ENCODE results near the gene XYLT1. TPM values are rescaled to one million over a fixed set of nuclear protein-coding genes. Genes with fewer than 3 reads are reported as not detected.

Gene XYLT1
- polyA plus RNA-seq, 1 of the 3 experiments (the other 2 are of a cell fraction): 17.6 TPM

DNA sequence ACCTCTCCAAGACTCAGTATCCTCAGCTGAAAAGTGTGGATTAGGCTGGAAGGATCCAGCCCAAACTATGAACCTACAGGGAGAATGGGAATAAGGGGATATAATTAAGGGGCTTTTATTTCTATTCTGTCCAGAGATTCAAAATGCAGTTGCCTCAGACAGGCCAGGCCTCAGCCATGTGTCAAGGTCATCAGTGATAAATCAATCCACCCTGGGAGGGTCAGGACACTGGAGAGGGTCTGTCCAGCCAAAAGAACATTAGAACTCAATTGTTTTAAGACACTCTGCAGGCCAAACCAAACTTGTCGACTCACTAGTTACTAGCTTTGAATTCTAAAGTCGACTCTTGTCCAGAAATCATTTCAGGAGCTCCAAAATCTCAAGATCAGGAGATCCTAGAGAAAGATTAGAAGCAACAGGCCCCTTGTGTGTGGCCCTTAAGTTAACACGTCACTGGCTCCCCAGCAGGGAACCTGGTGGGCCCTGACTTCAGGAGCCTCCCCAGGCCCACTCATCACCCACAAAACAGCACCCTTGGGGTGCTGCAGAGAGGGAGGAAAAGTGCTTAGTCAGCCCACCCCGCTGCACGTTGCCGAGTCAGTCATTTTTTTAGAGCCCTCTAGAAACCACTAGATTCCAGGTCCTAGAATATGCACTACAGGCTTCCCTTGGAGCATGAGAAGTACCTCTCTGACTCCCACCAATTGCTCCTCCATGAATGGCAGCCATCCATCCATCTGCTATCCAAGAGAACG is 156.8 kb downstream of the XYLT1 start (continued):
- TF ChIP-seq MXI1 (IDR thresholded peaks at IDR 0.05; ENCODE audit: low read depth, low read length): no peak
- TF ChIP-seq POLR2AphosphoS5 (IDR thresholded peaks at IDR 0.05; ENCODE audit: low read depth, low read length): no peak
- no peak for TF ChIP-seq YY1 (IDR thresholded peaks at IDR 0.05; ENCODE audit: low read depth)
- no peak for TF ChIP-seq NRF1 (IDR thresholded peaks at IDR 0.05; ENCODE audit: low read depth, low read length)
- TF ChIP-seq, protein P1, sequence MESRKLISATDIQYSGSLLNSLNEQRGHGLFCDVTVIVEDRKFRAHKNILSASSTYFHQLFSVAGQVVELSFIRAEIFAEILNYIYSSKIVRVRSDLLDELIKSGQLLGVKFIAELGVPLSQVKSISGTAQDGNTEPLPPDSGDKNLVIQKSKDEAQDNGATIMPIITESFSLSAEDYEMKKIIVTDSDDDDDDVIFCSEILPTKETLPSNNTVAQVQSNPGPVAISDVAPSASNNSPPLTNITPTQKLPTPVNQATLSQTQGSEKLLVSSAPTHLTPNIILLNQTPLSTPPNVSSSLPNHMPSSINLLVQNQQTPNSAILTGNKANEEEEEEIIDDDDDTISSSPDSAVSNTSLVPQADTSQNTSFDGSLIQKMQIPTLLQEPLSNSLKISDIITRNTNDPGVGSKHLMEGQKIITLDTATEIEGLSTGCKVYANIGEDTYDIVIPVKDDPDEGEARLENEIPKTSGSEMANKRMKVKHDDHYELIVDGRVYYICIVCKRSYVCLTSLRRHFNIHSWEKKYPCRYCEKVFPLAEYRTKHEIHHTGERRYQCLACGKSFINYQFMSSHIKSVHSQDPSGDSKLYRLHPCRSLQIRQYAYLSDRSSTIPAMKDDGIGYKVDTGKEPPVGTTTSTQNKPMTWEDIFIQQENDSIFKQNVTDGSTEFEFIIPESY (IDR thresholded peaks at IDR 0.05; ENCODE audit: borderline replicate concordance, low read depth): no peak
- no peak for TF ChIP-seq MEF2A (IDR thresholded peaks at IDR 0.05; ENCODE audit: borderline replicate concordance, low read depth)
- TF ChIP-seq EZH2phosphoT487 (IDR thresholded peaks at IDR 0.05; ENCODE audit: borderline replicate concordance, low read depth): no peak
- TF ChIP-seq GABPA (IDR thresholded peaks at IDR 0.05; ENCODE audit: low read depth): no peak
- TF ChIP-seq FOXJ3 (CRISPR knock-in tag; IDR thresholded peaks at IDR 0.05): no peak
- no peak for TF ChIP-seq CHD2 (IDR thresholded peaks at IDR 0.05; ENCODE audit: low read length, partially characterized antibody)

- H2AFZ ChIP-seq (ENCODE audit: low read depth): no peak overlapping the region
- H3K27me3 ChIP-seq (ENCODE audit: insufficient read depth): no peaks in the 10 kb centered on the region
- ChIA-PET POLR2A (interaction anchor here (0.7 to 1.1 kb wide), 4 partner anchors 16 to 156 kb away, joined by 3 to 4 read pairs (median 3); no protein-coding TSS in a partner anchor), CTCF (interaction anchor here (0.8 to 1.5 kb wide), 5 partner anchors 10 to 155 kb away, joined by 3 to 4 read pairs (median 3); no protein-coding TSS in a partner anchor)
- no peaks in the 10 kb centered on the region for H3K9me3 ChIP-seq
- peaks cover 100% of the 10 kb centered on the region for H4K20me1 ChIP-seq (ENCODE audit: insufficient read depth)
- peak overlapping the region; percentile 19; the same call in 1 of the 2 replicates for H3K4me2 ChIP-seq
- no peak overlapping the region for H3K4me3 ChIP-seq (ENCODE audit: low read depth in 2 of 2, low read length in 1 of 2)
- H3K36me3 ChIP-seq (replicated peaks in 1 of 2; ENCODE audit: control insufficient read depth in 1 of 2, insufficient read depth in 2 of 2, low read length in 1 of 2): peaks cover 0 to 3% of the 10 kb centered on the region in 2 experiments
- DNase-seq: peak; percentile 76
- 14% methylated on average over 2 of the region's 4 CpGs for WGBS (ENCODE audit: low lambda C conversion rate)
- H3K9me2 ChIP-seq: no peaks in the 10 kb centered on the region
- peaks cover 18 to 30% of the 10 kb centered on the region in 2 experiments; a peak in 3 of 4 replicates for H3K4me1 ChIP-seq (ENCODE audit: control insufficient read depth in 1 of 2, insufficient read depth in 2 of 2, low read depth in 1 of 2, low read length in 1 of 2)
- H3F3A ChIP-seq (replicated peaks; ENCODE audit: insufficient read depth): peaks cover 22% of the 10 kb centered on the region
- H3K9ac ChIP-seq: no peak overlapping the region
- peak overlapping the region; percentile 69 to 94 for H3K27ac ChIP-seq (ENCODE audit: low read depth in 2 of 2, low read length in 1 of 2)
- H3K79me2 ChIP-seq (ENCODE audit: insufficient read depth): peaks cover 100% of the 10 kb centered on the region
- no peak for TF ChIP-seq FOXM1 (IDR thresholded peaks at IDR 0.05; ENCODE audit: low read depth)
- no peak for TF ChIP-seq NRF1 (IDR thresholded peaks at IDR 0.05; ENCODE audit: low read depth, low read length)
- no peak for TF ChIP-seq YY1 (IDR thresholded peaks at IDR 0.05; ENCODE audit: low read depth)
- no peak for TF ChIP-seq JUND (IDR thresholded peaks at IDR 0.05)
- no peak for TF ChIP-seq CHD2 (IDR thresholded peaks at IDR 0.05; ENCODE audit: low read length, partially characterized antibody)
- TF ChIP-seq, protein P2, sequence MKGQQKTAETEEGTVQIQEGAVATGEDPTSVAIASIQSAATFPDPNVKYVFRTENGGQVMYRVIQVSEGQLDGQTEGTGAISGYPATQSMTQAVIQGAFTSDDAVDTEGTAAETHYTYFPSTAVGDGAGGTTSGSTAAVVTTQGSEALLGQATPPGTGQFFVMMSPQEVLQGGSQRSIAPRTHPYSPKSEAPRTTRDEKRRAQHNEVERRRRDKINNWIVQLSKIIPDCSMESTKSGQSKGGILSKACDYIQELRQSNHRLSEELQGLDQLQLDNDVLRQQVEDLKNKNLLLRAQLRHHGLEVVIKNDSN (IDR thresholded peaks at IDR 0.05; ENCODE audit: borderline replicate concordance, low read depth): no peak
- TF ChIP-seq CTCF (IDR thresholded peaks at IDR 0.05): no peak
- TF ChIP-seq POLR2AphosphoS5 (IDR thresholded peaks at IDR 0.05; ENCODE audit: low read depth, low read length): no peak
- no peak for TF ChIP-seq RXRA (IDR thresholded peaks at IDR 0.05; ENCODE audit: borderline replicate concordance, low read depth)
- no peak for TF ChIP-seq RCOR1 (IDR thresholded peaks at IDR 0.05; ENCODE audit: low read length)
- no peak for TF ChIP-seq SMC3 (IDR thresholded peaks at IDR 0.05; ENCODE audit: low read depth, low read length)
- no peak for TF ChIP-seq TEAD4 (IDR thresholded peaks at IDR 0.05; ENCODE audit: borderline replicate concordance, insufficient read depth)
- TF ChIP-seq, protein P3, sequence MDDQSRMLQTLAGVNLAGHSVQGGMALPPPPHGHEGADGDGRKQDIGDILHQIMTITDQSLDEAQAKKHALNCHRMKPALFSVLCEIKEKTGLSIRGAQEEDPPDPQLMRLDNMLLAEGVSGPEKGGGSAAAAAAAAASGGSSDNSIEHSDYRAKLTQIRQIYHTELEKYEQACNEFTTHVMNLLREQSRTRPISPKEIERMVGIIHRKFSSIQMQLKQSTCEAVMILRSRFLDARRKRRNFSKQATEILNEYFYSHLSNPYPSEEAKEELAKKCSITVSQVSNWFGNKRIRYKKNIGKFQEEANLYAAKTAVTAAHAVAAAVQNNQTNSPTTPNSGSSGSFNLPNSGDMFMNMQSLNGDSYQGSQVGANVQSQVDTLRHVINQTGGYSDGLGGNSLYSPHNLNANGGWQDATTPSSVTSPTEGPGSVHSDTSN (IDR thresholded peaks at IDR 0.05): no peak
- no peak for TF ChIP-seq RAD21 (IDR thresholded peaks at IDR 0.05; ENCODE audit: low read length)
- no peak for TF ChIP-seq TAF1 (IDR thresholded peaks at IDR 0.05; ENCODE audit: borderline replicate concordance, low read depth, low read length)
- 0 out of 2 replicates have a peak, but pooled peaks have one; percentile 18 for TF ChIP-seq MXI1 (IDR thresholded peaks at IDR 0.05; ENCODE audit: low read depth, low read length)
- TF ChIP-seq FOXJ3 (CRISPR knock-in tag; IDR thresholded peaks at IDR 0.05): peak; percentile 48; the same call in 1 of the 2 replicates
- no peak for TF ChIP-seq GABPA (IDR thresholded peaks at IDR 0.05; ENCODE audit: low read depth)
- TF ChIP-seq SIN3A (IDR thresholded peaks at IDR 0.05; ENCODE audit: borderline replicate concordance, low read depth, low read length): no peak
- TF ChIP-seq GATA2 (CRISPR knock-in tag; IDR thresholded peaks at IDR 0.05): no peak
- no peak for TF ChIP-seq EZH2phosphoT487 (IDR thresholded peaks at IDR 0.05; ENCODE audit: borderline replicate concordance, low read depth)
Measured at GRCh38 chr16:17313085-17313611, 157.6 kb downstream of the XYLT1 start.

All from SK-N-SH (cell line).